ENCODE measurements around the gene KATNBL1.

- TF ChIP-seq CTCF (IDR thresholded peaks at IDR 0.05): no peak
- no peak for TF ChIP-seq POLR2A (IDR thresholded peaks at IDR 0.05)
- TF ChIP-seq POLR2AphosphoS5 (IDR thresholded peaks at IDR 0.05): no peak
These were observed 76.4 kb downstream of the KATNBL1 start for GRCh38 chr15:34133511-34133910.
